DOHH2 (cell line): ENCODE measurements around the gene GDPD4.

ENCODE experiments used
- H3F3A ChIP-seq: fragments of 200-600 bp; sonication (generic), shearing (Covaris generic); 2 replicates; pipeline ENCODE4 v1.6.0; 2016; ENCODE audit warnings: antibody characterized with exemption, mild to moderate bottlenecking; ENCODE audit not compliant: control insufficient read depth, insufficient read depth
- H3K27ac ChIP-seq: fragments of 200-600 bp; sonication (generic); 2 replicates; pipeline ENCODE4 v1.5.1; 2014; ENCODE audit warnings: low read depth, mild to moderate bottlenecking, low read length, moderate library complexity
- H3K27me3 ChIP-seq: fragments of 200-600 bp; sonication (generic); 2 replicates; pipeline ENCODE4 v1.6.1; 2014; ENCODE audit warnings: mild to moderate bottlenecking, low read length, mixed read lengths; ENCODE audit not compliant: control insufficient read depth
- H3K36me3 ChIP-seq: fragments of 200-600 bp; sonication (generic); 2 replicates; pipeline ENCODE4 v1.6.1; 2014; ENCODE audit warnings: mild to moderate bottlenecking, low read length, moderate library complexity, mixed read lengths; ENCODE audit not compliant: control insufficient read depth
- H3K4me1 ChIP-seq: fragments of 200-600 bp; sonication (generic); 2 replicates; pipeline ENCODE4 v1.6.1; 2014; ENCODE audit warnings: mild to moderate bottlenecking, low read length, mixed read lengths; ENCODE audit not compliant: control insufficient read depth
- H3K4me2 ChIP-seq: fragments of 200-600 bp; sonication (generic); 2 replicates; pipeline ENCODE4 v1.6.0; 2014; ENCODE audit warnings: mild to moderate bottlenecking, low read length, moderate library complexity
- H3K4me3 ChIP-seq: fragments of 200-600 bp; sonication (generic); 2 replicates; pipeline ENCODE4 v1.5.1; 2014; ENCODE audit warnings: mild to moderate bottlenecking, low read length, mixed read lengths
- H3K79me2 ChIP-seq: fragments of 200-600 bp; sonication (generic); 2 replicates; pipeline ENCODE4 v1.6.1; 2014; ENCODE audit warnings: mild to moderate bottlenecking, low read length, mixed read lengths; ENCODE audit not compliant: control insufficient read depth
- H3K9me2 ChIP-seq: fragments of 200-600 bp; sonication (generic); replicated peaks from 2 replicates; pipeline ENCODE4 v1.6.1; 2014; ENCODE audit warnings: mild to moderate bottlenecking, low read length, mixed read lengths; ENCODE audit not compliant: control insufficient read depth
- H3K9me3 ChIP-seq: fragments of 200-600 bp; sonication (generic); 2 replicates; pipeline ENCODE4 v1.6.1; 2014; ENCODE audit warnings: antibody characterized with exemption, low read length, mixed read lengths; ENCODE audit not compliant: control insufficient read depth, insufficient read depth
- H4K20me1 ChIP-seq: fragments of 200-600 bp; sonication (generic); 2 replicates; pipeline ENCODE4 v1.6.0; 2014; ENCODE audit warnings: low read depth, mild to moderate bottlenecking, antibody characterized with exemption, low read length, moderate library complexity; ENCODE audit not compliant: control insufficient read depth, insufficient read depth
- EZH2phosphoT487 ChIP-seq: fragments of 200-600 bp; sonication (generic); IDR thresholded peaks from 2 replicates; pipeline ENCODE4 v1.6.1; 2017; ENCODE audit warnings: borderline replicate concordance, mild to moderate bottlenecking, antibody characterized with exemption, low read length, moderate library complexity, mixed read lengths
- TF ChIP-seq, protein P1 (sequence below): fragments of 200-600 bp; sonication (generic); IDR thresholded peaks from one replicate; pipeline ENCODE4 v1.5.1; 2014; ENCODE audit warnings: antibody characterized with exemption, mild to moderate bottlenecking, low read depth, low read length; ENCODE audit not compliant: poor library complexity, severe bottlenecking

GDPD4 gene

DNA sequence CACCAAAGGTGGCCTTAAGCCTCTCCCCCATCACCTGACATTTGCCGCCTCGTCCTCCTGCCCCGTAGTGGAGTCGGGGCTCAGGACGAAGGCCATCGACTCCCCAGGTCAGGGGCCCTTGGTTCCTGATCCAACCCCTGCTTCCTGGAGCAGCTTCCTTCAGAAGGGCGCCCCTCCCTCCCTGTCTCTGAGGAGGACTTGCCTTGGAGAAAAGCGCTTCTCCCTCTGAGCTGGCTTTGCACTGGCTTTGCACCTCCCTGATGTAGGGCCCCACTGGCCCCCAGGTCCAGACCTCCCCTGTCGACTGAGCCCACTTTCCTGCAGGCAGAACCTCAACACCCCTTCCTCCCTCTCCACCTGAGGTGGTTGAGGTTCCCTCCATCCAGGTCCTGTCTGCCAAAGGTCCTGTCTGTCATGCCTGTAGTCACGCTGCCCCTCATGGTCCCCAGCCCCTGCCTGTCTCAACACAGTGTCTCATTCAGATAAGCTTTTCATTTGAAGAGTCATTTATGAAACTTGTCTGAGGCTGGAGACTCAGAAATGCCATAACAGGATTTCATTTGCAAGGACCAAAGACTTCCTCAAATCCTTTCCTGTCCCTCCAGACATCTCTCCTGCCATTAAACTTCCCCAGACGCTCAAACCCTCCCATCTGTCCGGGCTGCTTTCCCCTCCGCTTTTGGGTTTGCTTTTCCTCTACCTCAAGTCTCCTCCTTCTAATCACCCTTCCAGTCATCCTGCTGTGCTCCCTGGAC lies 95.0 kb downstream of the GDPD4 start:
- Histone ChIP-seq H4K20me1 (no peaks in the 10 kb centered on the region), H3F3A (no peaks in the 10 kb centered on the region), H3K4me1 (no peaks in the 10 kb centered on the region), H3K9me2 (no peaks in the 10 kb centered on the region), H3K79me2 (no peaks in the 10 kb centered on the region), H3K27ac (no peak overlapping the region), H3K4me3 (no peak overlapping the region), H3K36me3 (no peaks in the 10 kb centered on the region), H3K4me2 (no peak overlapping the region), H3K27me3 (no peaks in the 10 kb centered on the region), H3K9me3 (no peaks in the 10 kb centered on the region)
- no peak for TF ChIP-seq EZH2phosphoT487
- TF ChIP-seq, protein P1, sequence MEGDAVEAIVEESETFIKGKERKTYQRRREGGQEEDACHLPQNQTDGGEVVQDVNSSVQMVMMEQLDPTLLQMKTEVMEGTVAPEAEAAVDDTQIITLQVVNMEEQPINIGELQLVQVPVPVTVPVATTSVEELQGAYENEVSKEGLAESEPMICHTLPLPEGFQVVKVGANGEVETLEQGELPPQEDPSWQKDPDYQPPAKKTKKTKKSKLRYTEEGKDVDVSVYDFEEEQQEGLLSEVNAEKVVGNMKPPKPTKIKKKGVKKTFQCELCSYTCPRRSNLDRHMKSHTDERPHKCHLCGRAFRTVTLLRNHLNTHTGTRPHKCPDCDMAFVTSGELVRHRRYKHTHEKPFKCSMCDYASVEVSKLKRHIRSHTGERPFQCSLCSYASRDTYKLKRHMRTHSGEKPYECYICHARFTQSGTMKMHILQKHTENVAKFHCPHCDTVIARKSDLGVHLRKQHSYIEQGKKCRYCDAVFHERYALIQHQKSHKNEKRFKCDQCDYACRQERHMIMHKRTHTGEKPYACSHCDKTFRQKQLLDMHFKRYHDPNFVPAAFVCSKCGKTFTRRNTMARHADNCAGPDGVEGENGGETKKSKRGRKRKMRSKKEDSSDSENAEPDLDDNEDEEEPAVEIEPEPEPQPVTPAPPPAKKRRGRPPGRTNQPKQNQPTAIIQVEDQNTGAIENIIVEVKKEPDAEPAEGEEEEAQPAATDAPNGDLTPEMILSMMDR, result no peak

DNA sequence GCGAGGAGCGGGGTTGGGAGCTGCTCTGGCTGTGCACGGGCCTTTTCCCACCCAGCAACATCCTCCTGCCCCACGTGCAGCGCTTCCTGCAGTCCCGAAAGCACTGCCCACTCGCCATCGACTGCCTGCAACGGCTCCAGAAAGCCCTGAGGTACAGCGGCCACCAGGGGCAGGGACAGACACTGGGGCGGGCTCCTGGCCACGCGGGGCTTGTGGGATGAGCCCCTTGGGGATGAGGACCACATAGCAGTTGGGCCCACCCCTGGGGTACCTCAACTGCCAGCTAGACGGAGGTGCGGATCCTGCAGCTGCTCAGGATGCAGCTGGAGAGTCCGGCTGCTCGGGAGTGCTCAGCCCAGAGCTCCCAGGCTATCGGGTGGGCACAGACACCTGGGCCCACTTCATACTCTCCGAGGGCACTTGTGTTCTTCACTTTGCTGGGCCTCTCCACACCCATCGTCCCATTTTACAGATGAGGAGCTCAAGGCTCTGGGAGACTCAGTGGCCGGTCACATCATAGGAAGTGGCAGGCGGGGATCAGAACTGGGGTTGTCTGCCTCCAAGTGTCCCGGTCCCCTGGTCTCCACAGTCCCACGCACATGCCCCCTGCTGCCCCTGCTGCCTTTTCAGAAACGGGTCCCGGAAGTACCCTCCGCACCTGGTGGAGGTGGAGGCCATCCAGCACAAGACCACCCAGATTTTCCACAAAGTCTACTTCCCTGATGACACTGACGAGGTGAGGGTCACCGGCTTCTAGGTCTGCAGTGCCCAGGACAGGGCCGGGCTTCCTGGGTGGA lies 95.8 kb downstream of the GDPD4 start:
- no peaks in the 10 kb centered on the region for H3K27me3 ChIP-seq
- no peaks in the 10 kb centered on the region for H3K9me3 ChIP-seq
- no peaks in the 10 kb centered on the region for H3F3A ChIP-seq
- no peaks in the 10 kb centered on the region for H3K36me3 ChIP-seq
- no peak overlapping the region for H3K27ac ChIP-seq
- no peaks in the 10 kb centered on the region for H3K4me1 ChIP-seq
- H3K79me2 ChIP-seq, result no peaks in the 10 kb centered on the region
- TF ChIP-seq, protein P1, result no peak
- no peak for TF ChIP-seq EZH2phosphoT487
- H3K4me3 ChIP-seq, result no peak overlapping the region
- H4K20me1 ChIP-seq, result no peaks in the 10 kb centered on the region
- H3K4me2 ChIP-seq, result no peak overlapping the region
- H3K9me2 ChIP-seq, result no peaks in the 10 kb centered on the region

DNA sequence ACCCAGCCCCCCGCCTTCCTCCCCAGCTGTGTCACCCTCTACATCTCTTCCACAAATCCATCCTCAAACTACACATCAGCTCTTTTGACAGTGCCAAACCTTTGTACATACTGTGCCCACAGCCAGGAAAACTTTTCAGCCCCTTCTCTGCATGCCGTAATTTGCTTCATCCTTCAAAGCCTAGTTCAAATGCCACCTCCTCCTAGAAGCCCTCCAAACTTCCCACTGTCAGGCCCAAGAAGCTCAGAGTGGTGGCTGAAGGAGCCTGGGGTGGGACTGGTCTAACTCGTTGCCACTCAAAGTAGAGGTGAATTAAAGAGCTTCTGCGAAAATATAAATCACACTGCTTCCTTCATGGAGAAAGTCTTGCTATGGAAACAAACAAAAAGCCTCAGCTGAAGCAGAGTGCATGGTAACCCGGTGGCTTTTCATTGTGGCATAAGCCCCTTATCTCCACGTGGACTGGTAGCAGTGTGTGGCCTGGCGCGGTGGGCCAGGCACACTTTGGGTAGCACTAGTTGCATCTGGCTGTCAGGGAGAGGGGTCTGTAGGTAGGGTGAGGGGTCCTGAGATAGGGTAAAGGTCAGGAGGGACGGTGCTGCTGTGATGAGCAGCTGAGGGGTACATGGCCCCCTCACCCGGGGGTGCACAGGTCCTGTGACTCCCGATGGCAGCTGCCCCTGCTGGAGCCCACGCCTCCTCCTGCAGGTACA lies 96.6 kb downstream of the GDPD4 start:
- Histone ChIP-seq H3K27ac (no peak overlapping the region), H3K9me3 (no peaks in the 10 kb centered on the region), H3K9me2 (no peaks in the 10 kb centered on the region), H3K4me3 (no peak overlapping the region), H3K4me1 (no peaks in the 10 kb centered on the region), H3K27me3 (no peaks in the 10 kb centered on the region), H3K79me2 (no peaks in the 10 kb centered on the region), H4K20me1 (no peaks in the 10 kb centered on the region), H3K36me3 (no peaks in the 10 kb centered on the region), H3F3A (no peaks in the 10 kb centered on the region), H3K4me2 (no peak overlapping the region)
- TF ChIP-seq EZH2phosphoT487, result no peak
- TF ChIP-seq, protein P1, result no peak
